Psoas muscle (tissue), 8 donors: ENCODE measurements around the gene LZTFL1. TPM values are rescaled to one million over a fixed set of nuclear protein-coding genes. Genes with fewer than 3 reads are reported as not detected.

Experiments used
- ATAC-seq, 4 donors: fragments of 200-7000 bp; cut with Tn5 transposase; one replicate each; pipeline ENCODE4 v1.9.1; 2020; ENCODE audit warnings: moderate library complexity in 3 of 4, mild to moderate bottlenecking in 2 of 4
- DNase-seq, 2 donors: peaks; one replicate each; pipeline ENCODE4 v3.0.0-alpha.2; 2020
- H3K27ac ChIP-seq: fragments of 200-600 bp; one replicate; pipeline ENCODE4 v1.8.0; 2022
- H3K27me3 ChIP-seq, 3 donors: fragments of 200-600 bp in 1 of 3; one replicate each; pipeline versions ENCODE4 v1.6.1 to v1.8.0; 2013 to 2022; ENCODE audit warnings: low read length in 2 of 3, mild to moderate bottlenecking in 2 of 3, moderate library complexity in 1 of 3; ENCODE audit not compliant: insufficient read depth in 3 of 3
- H3K36me3 ChIP-seq, 2 donors: fragments of 200-600 bp in 1 of 2; one replicate each; pipeline versions ENCODE4 v1.6.1 to v1.8.0; 2013 to 2022; ENCODE audit warnings: low read depth in 1 of 2, mild to moderate bottlenecking in 1 of 2, moderate library complexity in 1 of 2; ENCODE audit not compliant: insufficient read depth in 1 of 2
- H3K4me1 ChIP-seq: fragments of 200-600 bp; one replicate; pipeline ENCODE4 v1.8.0; 2022
- H3K4me3 ChIP-seq: fragments of 200-600 bp; one replicate; pipeline ENCODE4 v1.8.0; 2022; ENCODE audit warnings: mild to moderate bottlenecking
- H3K9me3 ChIP-seq: fragments of 200-600 bp; one replicate; pipeline ENCODE4 v1.8.0; 2022
- CTCF ChIP-seq: fragments of 200-600 bp; IDR thresholded peaks from one replicate; pipeline ENCODE4 v1.8.0; 2022; ENCODE audit warnings: antibody characterized with exemption
- WGBS, 3 donors: extraction: QIAGEN DNeasy Blood & Tissue Kit; methylation state at CpG; one replicate each; pipeline versions ENCODE4 v1.1.6 to v1.1.7; 2013; 5-methylcytosine and 5-hydroxymethylcytosine counted together
- intact Hi-C, 2 donors: fragments of 100-400 bp; cut with DNase I; formaldehyde crosslinking; loops; one replicate each; pipeline versions ENCODE4 v1.11.0 to v1.14.2; 2022
- polyA plus RNA-seq, 3 donors: library from polyadenylated mRNA; stranded (reverse); fragments of 200-250 nt; gene quantifications; one replicate each; pipeline ENCODE4 v1.2.3, GENCODE V29; 2013
- total RNA-seq, 4 donors: library from RNA; stranded (reverse); fragmentation: NEBNext Ultra II Directional in 2 of 4; extraction: Animal tissue kit (Norgen Biotek cat#: 25700) in 2 of 4; gene quantifications; one replicate each; pipeline versions ENCODE4 v1.2.1 to v1.2.4, GENCODE V29; 2021 to 2023
- donor health status: healthy with polysubstance abuse.
- donor health status: DM: no; HTN: no; CAD: no; lungs with moderate emphysema.
- donor health status: Bipolar disorder and iron deficiency.
- donor health status: healthy.
- donor health status: DM: yes; HTN: yes; CAD: no.
- donor health status: DM: no; HTN: no; CAD: no.
- donor health status: DM: no; HTN: no; CAD: no.
- donor health status: DM: yes; HTN: yes; CAD: no.

LZTFL1 gene
- total and polyA plus RNA-seq, 7 donors: 3.1 to 15.9 (median 5.3) TPM

GRCh38 chr3:45887285-45887684 is 45.4 kb upstream of the LZTFL1 start:
- Histone ChIP-seq H3K36me3 (no peaks in the 10 kb centered on the region), H3K27ac (no peak overlapping the region), H3K4me1 (no peaks in the 10 kb centered on the region), H3K9me3 (no peaks in the 10 kb centered on the region), H3K27me3 (no peaks in the 10 kb centered on the region), H3K4me3 (no peak overlapping the region)
- TF ChIP-seq CTCF: no peak
- WGBS, 3 donors: 82 to 89% (median 83%) methylated on average over 4 of the region's 4 CpGs
- DNase-seq: no peak
- intact Hi-C loops: no loop called here
- ATAC-seq: no peak

- Histone ChIP-seq H3K27ac (no peak within 1 kb of the TSS), H3K27me3 (no peaks in the 10 kb centered on the region), H3K4me3 (no peak within 1 kb of the TSS), H3K9me3 (no peaks in the 10 kb centered on the region), H3K4me1 (no peaks in the 10 kb centered on the region), H3K36me3 (no peaks in the 10 kb centered on the region)
- 79 to 81% (median 80%) methylated on average over 9 of the region's 9 CpGs for WGBS, 3 donors
- DNase-seq (no peak), ATAC-seq (no peak)
- TF ChIP-seq CTCF: no peak
- intact Hi-C loops: no loop called here
Observed at GRCh38 chr3:45885979-45886705, 44.2 kb upstream of the LZTFL1 start, which contains the start of gene CCR9. CCR9 (plus strand) TSS chr3:45886543; CDS start chr3:45894934, 8,391 bp downstream.

- Histone ChIP-seq H3K4me1 (no peaks in the 10 kb centered on the region), H3K27ac (no peak overlapping the region), H3K4me3 (no peak overlapping the region), H3K27me3 (no peaks in the 10 kb centered on the region), H3K9me3 (no peaks in the 10 kb centered on the region), H3K36me3 (no peaks in the 10 kb centered on the region)
- DNase-seq (no peak), ATAC-seq (no peak)
- no peak for TF ChIP-seq CTCF
- 81 to 87% (median 83%) methylated on average over 23 of the region's 23 CpGs for WGBS, 3 donors
- intact Hi-C loops: no loop called here
Observed at GRCh38 chr3:45884368-45885201, 42.7 kb upstream of the LZTFL1 start.

- 58 to 67% (median 62%) methylated on average over 8 of the region's 8 CpGs for WGBS, 3 donors
- intact Hi-C loops: no loop called here
- DNase-seq: no peak
- Histone ChIP-seq H3K27ac (no peak overlapping the region), H3K4me1 (no peaks in the 10 kb centered on the region), H3K36me3 (no peaks in the 10 kb centered on the region), H3K9me3 (no peaks in the 10 kb centered on the region), H3K27me3 (no peaks in the 10 kb centered on the region), H3K4me3 (no peak overlapping the region)
- peak in 1 of 4 donors; percentile 53 for ATAC-seq
- no peak for TF ChIP-seq CTCF
Observed at GRCh38 chr3:45881078-45882022, 39.4 kb upstream of the LZTFL1 start.
